GM18867 (cell line): ENCODE results near the gene APAF1.

Experiments
- ATAC-seq: cut with Tn5 transposase; IDR thresholded peaks from one replicate; pipeline ENCODE4 v1.9.1; 2021; ENCODE audit warnings: mild to moderate bottlenecking, moderate library complexity; ENCODE audit not compliant: unreplicated experiment

Gene APAF1

DNA sequence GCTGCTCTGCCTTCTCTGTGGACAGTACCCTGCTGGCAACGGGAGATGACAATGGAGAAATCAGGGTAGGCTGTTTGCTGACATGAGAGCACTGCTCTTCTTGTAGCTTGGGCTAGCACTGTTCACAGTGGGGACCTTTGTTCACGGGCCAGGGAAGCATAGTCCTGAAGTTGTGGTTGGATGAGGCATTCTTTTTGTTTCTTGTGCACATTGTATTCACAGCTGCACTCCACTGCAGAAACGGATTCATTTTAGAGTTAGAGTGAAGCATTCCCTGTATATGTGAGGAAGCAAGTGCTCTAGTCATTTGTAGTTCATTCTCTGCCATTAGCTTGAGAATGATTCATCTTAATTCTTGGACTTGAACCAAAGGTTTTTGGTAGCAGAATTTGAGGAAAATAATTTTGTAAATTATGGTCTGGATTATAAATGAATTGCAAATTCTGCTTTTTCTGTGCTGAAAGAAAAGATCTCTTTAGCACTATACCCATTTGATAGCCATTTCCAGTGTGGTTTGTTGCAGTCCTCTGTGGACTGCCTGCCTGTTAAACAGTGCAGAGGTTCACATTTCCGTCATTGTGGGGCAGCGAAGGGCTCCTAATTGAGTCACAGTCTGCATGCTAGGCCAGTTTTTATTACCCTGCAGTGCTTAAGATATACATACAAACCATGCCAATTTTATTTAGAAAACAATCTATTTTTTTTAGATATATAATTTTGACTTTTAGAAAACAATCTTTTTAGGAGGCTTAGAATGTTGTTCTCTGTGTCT is 80.6 kb downstream of the APAF1 start:
- peak; percentile 68 for ATAC-seq

DNA sequence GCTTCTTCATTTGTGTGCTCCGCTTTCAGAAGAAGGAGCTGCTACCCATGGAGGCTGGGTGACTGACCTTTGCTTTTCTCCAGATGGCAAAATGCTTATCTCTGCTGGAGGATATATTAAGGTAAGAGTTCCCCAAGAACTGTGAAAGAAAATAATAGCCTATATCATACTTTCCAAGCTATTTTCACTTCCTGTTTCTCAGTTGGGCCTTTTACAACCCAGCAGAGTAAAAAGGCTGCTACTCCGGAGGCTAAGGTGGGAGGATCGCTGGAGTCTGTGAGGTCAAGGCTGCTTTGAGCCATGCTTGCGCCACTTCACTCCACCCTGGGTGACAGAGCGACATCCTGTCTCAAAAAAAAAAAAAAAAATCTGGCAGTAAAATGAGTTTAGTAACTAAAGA is 82.1 kb downstream of the APAF1 start:
- ATAC-seq = no peak

DNA sequence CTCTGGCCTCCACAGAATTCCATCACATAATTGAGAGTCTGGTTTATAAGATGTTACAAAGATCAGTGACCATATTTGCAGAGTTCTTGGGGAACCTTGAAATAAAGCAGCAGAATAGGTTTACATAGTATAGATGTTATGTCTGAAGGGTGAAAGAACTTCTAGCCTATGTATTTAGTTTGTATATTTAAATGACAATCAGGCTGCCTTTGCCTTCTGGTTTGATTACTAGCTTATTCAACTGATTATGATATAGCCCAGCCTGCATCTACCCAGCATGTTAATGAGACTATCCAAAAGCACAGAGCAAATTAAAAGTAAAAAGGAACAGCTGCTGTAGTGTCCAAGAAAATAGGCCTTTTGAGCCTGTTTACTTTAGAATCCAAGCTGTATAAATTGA is 85.3 kb downstream of the APAF1 start:
- no peak for ATAC-seq

DNA sequence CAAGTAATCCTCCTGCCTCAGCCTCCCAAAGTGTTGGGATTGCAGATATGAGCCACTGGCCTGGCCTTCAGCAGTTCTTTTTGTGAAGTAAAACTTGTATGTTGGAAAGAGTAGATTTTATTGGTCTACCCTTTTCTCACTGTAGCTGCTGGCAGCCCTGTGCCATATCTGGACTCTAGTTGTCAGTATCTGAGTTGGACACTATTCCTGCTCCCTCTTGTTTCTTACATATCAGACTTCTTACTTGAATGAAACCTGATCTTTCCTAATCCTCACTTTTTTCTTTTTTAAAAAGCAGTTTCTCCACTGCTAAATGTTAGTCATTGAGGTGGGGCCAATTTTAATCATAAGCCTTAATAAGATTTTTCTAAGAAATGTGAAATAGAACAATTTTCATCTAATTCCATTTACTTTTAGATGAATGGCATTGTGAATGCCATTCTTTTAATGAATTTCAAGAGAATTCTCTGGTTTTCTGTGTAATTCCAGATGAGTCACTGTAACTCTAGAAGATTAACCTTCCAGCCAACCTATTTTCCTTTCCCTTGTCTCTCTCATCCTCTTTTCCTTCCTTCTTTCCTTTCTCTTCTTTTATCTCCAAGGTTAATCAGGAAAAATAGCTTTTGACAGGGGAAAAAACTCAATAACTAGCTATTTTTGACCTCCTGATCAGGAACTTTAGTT is 88.7 kb downstream of the APAF1 start:
- no peak for ATAC-seq

DNA sequence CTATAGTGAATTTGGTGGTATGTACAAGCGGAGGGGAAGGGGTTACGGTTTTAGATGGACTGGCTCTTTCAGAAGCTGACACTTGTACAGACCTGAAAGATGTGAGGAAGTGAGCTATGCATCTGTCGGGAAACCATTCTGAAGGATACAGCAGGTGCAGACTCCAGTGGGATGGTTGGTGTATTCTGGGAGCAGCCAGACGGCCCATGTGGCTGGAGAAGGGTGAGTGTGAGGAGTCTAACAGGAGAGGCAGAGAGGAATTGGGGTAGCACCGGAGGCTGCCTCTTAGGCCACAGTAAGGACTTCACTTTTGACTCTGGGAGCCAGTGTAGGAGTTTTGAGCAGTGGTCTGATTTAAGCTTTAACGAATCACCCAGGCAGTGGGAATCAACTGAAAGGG is 90.7 kb downstream of the APAF1 start:
- ATAC-seq = no peak

DNA sequence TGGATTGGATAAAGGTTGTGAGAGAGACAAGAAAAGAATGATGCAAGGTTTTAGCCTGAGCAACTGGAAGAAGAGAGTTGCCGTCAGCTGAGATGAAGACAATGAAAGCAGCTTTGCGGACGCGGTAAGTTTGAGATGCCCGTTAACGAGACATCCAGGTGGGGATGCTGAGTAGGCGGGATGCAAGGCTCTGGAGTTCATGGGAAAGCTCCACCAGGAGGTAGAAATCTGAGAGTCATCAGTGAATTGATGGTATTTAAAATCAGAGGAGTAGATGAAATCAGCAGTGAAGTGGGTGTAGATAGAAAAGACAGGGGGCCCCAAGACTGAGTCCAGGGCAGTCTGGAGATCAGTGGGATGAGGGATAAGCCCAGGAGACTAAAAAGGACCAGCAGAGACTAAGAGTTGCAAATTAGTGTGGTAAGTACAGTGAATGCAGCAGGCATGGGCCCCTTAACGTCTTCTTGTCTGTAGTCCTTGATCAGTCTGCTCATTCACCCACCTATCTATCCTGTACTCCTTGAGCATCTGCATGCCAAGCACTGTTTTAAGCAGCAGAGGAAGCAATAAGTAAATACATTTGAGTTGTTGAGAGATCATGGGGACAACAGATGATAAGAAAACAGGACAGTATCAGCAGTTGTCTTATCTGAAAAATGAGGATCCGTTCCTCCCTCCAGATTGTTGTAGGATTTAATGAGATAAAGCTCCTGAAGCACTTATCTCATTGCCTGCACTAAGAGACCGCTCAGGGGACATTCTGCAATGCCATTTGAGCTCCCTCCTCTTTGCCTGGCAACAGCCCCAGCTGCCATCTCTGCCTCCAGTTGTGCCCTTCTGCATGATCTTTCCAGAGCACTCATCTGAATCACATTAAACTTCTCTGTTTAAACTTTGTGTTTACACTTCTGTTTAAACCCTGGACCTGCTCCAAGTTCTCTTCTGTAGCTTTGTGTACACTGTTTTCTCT is 91.5 kb downstream of the APAF1 start:
- no peak for ATAC-seq

DNA sequence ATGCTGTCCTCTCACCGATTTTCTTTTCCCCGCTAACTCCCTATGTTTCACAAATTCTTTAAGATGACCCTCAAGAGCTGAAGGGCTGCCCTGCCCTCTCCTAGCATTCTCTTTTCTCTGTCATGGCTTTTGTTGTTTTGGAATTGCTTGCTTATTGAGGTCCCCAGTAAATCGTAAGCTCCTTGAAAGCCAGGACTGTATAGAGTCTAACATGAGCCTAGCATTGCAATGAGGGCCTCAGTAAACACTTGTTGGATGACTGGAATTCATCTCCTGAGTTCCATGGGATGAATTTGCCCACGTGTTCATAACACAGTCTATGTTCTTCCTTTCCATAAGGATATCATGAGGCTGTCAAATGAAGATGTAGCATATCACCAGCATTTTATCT is 92.2 kb downstream of the APAF1 start:
- no peak for ATAC-seq

DNA sequence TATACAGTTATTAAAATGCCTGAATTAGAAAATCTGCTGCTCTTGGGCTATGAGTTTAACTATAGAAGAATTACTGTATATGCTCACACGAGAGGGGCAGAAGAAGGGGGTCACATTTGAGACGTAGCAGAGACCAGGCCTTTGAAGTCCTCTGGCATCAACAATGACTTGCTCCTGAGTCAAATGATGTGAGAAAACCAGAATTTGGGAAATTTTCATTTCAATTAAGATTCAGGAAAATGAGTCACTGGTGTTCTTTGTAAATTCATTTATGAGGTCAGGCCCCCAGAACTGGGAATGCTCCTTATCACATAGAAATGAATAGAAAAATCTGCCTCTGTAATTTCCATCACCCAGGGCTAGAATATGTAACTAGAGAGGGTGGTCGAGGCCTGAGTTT is 92.9 kb downstream of the APAF1 start:
- no peak for ATAC-seq

DNA sequence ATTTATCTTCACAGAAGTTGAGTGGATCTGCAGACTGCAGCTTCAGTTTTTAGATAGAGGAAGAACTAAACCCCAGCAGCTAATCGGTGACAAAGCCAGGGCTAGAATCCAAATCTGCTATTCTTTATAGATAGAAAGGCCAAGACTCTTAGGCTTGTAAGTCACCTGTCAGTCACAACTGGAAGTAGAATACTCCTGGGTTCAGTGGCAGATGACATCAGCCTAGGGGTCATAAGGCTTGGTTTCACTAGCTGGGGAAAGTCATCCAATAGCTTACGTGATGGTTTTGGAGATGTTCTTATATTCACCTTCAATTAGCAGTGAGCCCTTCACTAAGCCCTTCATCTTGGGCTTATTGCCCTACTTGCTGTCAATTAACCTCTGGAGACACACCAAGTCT is 93.4 kb downstream of the APAF1 start:
- ATAC-seq = no peak

DNA sequence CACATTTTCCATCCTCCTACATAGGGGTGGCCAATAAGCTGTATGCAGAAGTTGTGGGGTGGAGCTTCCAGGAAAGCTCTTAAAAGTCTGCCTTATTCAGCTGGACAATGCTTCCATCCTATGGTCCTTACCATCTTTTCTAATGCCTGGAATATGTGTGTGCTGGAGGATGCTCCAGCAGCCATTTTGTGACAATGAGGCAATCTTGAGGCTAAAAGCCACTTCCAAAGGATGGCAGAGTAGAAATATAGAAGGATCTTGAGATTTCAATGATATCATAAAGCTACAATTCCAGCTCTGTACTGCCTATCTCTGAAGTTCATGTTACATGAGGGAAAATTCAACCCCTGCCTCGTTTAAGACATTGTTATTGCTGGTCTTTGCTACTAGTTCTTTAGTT is 95.7 kb downstream of the APAF1 start:
- no peak for ATAC-seq

DNA sequence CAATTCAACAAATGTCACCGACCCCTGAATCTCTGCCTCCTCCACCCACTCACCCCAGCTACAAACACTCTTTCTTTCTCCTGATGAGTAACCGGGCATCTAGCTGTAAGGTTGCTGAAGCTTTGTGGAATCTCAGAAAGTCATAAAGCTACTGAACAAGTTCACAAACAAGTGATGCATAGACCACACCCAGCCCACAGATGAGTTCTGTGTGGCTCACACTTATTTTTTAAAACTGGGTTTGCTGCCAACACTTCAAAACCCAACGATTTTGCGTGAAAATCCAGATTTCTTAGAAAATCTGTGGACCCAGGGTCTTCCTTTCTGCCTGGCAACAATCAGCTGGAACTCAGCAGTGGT is 96.1 kb downstream of the APAF1 start:
- no peak for ATAC-seq

DNA sequence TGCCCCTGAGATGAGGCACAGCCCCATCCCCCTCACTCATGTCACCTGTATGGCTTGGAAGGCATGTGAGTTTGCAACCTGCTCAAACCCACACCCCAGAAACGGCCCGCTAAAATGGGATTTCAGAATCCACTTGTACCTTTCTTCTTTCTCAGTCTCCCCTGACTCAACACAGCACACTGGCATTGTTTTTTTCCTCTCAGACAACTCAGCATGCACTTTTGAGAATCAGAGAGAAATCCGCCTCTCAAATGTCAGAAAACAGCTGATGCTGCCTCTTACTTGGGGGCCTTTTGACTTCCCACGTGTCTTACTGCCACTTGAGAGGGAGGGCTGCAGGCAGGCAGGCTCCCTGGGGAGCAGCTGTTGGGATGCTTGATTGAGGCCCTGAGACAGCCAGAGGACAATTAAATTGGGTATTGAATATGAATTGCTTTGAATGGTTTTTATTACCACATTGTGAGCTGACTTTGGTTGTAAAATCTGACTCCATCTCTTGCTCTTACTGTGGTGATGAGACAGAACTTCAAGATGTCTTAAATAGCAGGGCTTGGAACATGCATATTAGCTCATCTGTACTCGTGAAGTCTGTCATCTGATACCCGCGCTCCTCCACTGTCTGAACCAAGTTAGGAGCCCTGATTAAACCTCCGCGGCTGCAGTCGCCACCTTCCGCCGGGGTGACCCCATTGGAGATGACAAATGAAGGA is 96.6 kb downstream of the APAF1 start:
- ATAC-seq = no peak

DNA sequence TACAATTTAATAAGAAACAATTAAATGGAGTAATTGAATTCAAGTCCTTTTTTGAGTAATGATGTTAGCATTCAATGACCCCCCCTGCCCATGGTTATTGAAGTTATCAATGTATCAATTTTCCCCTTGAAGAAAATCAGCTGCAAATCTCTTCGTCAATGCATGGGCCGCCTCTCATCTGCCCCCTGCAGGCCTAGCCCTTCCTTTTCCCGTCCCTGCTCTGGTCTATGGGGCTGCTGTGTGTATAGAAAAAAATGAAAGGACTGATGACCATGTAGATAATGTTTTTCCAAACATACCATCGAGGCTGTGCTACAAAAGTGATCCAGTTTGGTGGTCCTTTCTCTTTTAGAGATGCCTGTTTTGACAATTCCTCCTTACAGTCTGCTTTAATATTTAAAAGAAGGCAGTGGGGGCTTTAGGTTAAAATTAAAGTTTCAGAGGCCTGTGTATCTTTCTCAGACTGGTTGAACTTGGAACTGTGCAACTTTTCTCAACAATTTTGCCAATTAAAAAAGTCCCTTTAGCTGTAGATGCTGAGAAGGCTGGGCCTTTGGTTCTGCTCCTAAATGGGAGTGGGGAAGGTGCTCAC is 98.4 kb downstream of the APAF1 start:
- peak; percentile 52 for ATAC-seq

DNA sequence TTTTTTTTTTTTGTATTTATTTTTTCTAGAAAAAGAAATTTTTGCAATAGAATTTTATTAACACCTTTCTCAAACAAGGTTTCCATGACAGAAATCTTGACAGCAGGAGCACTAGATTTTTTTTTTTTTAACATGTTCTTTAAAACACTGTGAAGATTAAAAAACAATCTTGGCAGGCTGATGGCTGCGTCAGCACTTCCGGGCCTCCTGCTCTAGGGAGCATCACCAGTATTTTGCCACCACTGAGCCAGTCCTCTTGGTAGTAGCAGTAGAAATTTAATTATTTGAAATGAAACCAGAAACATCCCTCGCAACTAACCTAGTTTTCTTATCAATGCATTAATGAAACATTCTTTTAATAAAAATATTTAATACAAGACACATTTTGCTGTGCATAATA is 99.6 kb downstream of the APAF1 start:
- no peak for ATAC-seq

DNA sequence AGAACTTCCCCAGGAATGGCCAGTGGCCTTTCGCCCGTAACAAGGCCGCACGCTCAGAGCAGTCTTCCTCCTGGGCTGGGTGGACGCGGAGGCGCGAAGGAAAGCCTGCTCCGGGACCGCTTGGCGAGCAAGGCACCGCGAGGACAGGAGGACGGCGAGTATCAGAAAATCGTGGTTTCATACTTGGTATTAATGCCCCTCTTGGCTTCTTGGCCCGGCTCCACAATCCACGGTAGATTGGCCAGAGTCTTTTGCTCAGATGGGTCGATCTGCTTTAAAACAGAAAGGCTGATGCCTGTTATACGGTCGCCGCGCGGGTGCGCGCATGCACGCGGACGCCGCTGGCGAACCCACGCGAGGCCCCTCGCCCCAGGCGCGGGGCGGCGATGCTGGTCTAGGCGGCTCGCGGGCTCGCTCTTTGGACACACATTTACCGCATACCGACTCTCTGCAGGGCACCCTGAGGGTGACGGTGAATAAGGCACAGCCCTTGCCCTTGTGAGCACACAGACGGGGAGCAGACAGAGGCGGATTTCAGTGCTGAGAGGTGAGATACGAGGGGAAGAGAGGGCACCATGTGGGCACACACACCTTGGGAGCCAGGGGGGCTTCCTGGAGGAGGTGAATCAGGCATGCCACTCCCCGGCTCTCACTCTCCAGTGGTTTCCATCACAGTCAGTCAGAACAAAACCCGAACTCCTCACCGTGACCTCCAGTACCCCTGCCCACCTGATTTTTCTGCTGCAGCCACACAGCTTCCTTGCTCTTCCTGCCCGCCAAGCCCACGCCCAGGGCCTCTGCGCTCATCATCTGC is 100.7 kb downstream of the APAF1 start:
- ATAC-seq = peak; percentile 69

DNA sequence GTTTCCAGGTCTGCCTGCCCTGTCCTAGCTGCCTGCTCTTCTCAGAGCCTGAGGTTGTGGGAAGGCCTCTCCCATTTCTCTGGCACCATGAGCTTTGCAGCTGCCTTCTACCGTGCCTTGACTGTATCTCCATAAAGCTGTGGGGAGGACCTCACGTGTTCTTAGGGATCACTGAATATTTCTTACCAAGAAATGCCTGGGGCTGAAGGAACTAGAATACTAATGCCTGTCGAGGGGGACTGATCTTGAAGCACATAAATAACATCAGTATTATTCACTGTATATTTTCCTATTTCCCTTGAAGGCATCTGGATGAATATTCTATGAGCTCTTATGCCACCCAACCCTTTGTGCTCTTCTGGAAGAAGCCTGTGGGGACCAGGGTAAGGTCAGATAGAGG is 103.4 kb downstream of the APAF1 start:
- no peak for ATAC-seq

DNA sequence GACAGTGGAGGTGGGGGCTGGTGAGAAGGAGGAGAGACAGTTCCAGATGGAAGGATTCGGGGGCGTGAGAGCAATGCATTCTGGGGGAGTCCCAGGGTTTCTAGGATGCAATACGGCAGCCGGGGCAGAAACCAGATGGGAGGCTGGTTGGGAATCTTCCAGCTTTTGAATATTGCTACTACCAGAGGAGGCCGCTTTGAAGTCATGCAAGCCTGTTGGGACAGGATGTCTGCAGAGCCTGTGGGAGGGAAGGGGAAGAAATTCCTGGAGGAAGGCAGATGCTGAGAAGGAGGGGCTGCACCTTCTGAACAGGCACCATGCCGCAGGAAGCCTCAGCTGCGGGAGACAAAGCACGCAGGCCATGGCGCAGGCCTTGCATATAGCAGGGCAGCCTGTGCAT is 105.4 kb downstream of the APAF1 start:
- no peak for ATAC-seq

DNA sequence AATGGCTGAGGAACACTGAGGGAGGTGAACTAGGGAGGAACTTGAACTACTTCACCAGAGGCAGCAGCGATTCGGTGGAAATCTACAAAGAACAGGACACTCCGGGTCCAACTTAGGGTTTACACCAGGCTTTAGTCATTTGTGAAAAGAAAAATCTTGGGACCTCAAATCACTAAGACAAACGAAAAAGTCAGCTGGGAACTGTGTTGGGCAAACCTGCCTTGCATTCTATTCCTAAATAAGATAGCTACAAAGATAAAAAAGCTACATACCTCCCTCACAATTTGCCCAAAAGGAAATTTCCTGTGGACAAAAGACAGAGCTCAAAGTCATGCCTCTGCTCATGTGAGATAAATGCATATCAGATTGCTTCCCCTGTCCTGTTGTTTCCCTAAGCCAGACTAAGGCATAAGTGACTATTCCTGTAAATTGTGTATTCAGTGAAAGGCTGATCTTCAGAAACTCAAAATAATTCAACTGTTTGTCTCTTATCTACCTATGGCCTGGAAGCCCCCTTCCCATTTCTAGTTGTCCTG is 106.6 kb downstream of the APAF1 start:
- ATAC-seq = no peak

DNA sequence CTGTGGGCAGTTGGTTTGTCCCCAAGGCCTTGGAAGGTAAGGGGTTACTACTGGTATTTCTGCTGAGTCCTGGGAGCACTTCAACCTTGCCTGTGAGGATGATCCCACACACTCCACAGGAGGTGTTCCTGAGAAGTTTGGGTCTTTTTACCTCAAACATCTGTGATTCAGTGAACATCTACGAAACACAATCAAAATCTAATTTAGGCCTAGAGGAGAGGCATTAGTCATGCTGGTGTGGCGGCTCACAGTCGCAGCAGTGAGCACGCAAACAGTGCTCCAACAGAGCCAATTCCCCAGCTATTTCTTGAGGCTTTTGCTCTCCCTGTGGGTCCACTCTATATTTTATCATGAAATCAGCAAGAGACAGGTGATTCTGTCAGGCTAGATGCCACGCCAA is 107.6 kb downstream of the APAF1 start:
- ATAC-seq = no peak

DNA sequence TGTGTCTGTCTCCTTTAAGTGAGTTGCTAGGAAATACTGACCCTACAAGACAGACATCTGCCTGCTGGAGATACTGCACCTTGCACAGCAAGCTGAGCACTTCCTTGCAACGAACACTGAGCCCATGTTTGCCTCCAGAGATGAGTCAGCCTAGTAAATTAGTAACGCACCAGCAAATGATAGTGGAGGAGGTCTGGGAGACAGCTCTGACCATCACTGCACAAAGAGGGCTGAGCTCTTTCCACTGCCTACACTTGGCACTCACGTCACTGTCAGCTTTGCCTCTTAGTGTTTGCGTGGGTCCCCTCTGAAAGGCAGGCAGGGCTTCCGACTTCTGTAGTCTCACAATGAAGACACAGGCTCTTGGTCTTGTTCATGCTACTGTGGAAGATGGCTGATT is 109.0 kb downstream of the APAF1 start:
- peak; percentile 99 for ATAC-seq
